Neural cell (in vitro differentiated cells): ENCODE results near the gene ADARB2. TPM values are rescaled to one million over a fixed set of nuclear protein-coding genes. Genes with fewer than 3 reads are reported as not detected.

Source experiments
- H2AFZ ChIP-seq: fragments of 200-600, 300-800 bp; sonication (generic), shearing (Covaris generic); 2 replicates; pipeline ENCODE4 v1.6.0; 2014; ENCODE audit warnings: low read depth, mild to moderate bottlenecking, antibody characterized with exemption, low read length, moderate library complexity
- H3F3A ChIP-seq: fragments of 200-600 bp; shearing (Covaris generic); 2 replicates; pipeline ENCODE4 v1.6.1; 2016; ENCODE audit warnings: mild to moderate bottlenecking, moderate library complexity, mixed read lengths, antibody characterized with exemption, low read length; ENCODE audit not compliant: insufficient read depth, poor library complexity, severe bottlenecking
- H3K27ac ChIP-seq: fragments of 200-600, 300-800 bp; sonication (generic), shearing (Covaris generic); 2 replicates; pipeline ENCODE4 v1.5.1; 2014; ENCODE audit warnings: mild to moderate bottlenecking, low read length, moderate library complexity
- H3K27me3 ChIP-seq: fragments of 300-800, 200-600 bp; sonication (generic), shearing (Covaris generic); 2 replicates; pipeline ENCODE4 v1.6.0; 2014; ENCODE audit warnings: mild to moderate bottlenecking, low read depth, low read length, moderate library complexity; ENCODE audit not compliant: insufficient read depth
- H3K36me3 ChIP-seq: fragments of 300-800, 200-600 bp; sonication (generic), shearing (Covaris generic); 2 replicates; pipeline ENCODE4 v1.5.1; 2014; ENCODE audit warnings: mild to moderate bottlenecking, antibody characterized with exemption, low read length, moderate library complexity; ENCODE audit not compliant: insufficient read depth
- H3K4me2 ChIP-seq: fragments of 300-800, 200-600 bp; sonication (generic), shearing (Covaris generic); 2 replicates; pipeline ENCODE4 v1.6.0; 2014; ENCODE audit warnings: mild to moderate bottlenecking, low read length
- H3K4me3 ChIP-seq: fragments of 300-800, 200-600 bp; sonication (generic), shearing (Covaris generic); 2 replicates; pipeline ENCODE4 v1.5.1; 2014; ENCODE audit warnings: mild to moderate bottlenecking, low read length, moderate library complexity
- H3K79me2 ChIP-seq: fragments of 200-600 bp; shearing (Covaris generic); replicated peaks from 2 replicates; pipeline ENCODE4 v1.6.0; 2014; ENCODE audit warnings: mild to moderate bottlenecking, low read length, moderate library complexity; ENCODE audit not compliant: insufficient read depth
- H3K9ac ChIP-seq: fragments of 300-800, 200-600 bp; sonication (generic), shearing (Covaris generic); 2 replicates; pipeline ENCODE4 v1.6.1; 2016; ENCODE audit warnings: mild to moderate bottlenecking, low read length, mixed read lengths
- H3K9me2 ChIP-seq: fragments of 200-600 bp; shearing (Covaris generic); 2 replicates; pipeline ENCODE4 v1.6.1; 2016; ENCODE audit warnings: mild to moderate bottlenecking, low read length, mixed read lengths; ENCODE audit not compliant: insufficient read depth
- H3K9me3 ChIP-seq: fragments of 200-600, 300-800 bp; sonication (generic), shearing (Covaris generic); 2 replicates; pipeline ENCODE4 v1.6.1; 2016; ENCODE audit warnings: mild to moderate bottlenecking, mixed run types, low read length, moderate library complexity, mixed read lengths
- H4K20me1 ChIP-seq: fragments of 200-600 bp; shearing (Covaris generic); 2 replicates; pipeline ENCODE4 v1.6.1; 2016; ENCODE audit warnings: mild to moderate bottlenecking, mixed run types; ENCODE audit not compliant: insufficient read depth
- EP300 ChIP-seq: fragments of 450-650 bp; conservative IDR thresholded peaks from 2 replicates; pipeline ENCODE4 v1.6.1; 2014; ENCODE audit warnings: antibody characterized with exemption, mild to moderate bottlenecking, moderate library complexity; ENCODE audit not compliant: poor library complexity, severe bottlenecking
- EZH2 ChIP-seq: fragments of 200-600, 300-800 bp; shearing (Covaris generic), sonication (generic); IDR thresholded peaks from 2 replicates; pipeline ENCODE4 v1.6.1; 2014; ENCODE audit warnings: antibody characterized with exemption, low read length, borderline replicate concordance, mild to moderate bottlenecking; ENCODE audit not compliant: insufficient read depth, poor library complexity, severe bottlenecking
- MXI1 ChIP-seq: fragments of 450-650 bp; conservative IDR thresholded peaks from 2 replicates; pipeline ENCODE4 v1.6.1; 2014; ENCODE audit warnings: antibody characterized with exemption, mild to moderate bottlenecking; ENCODE audit not compliant: poor library complexity, severe bottlenecking
- POLR2AphosphoS5 ChIP-seq: IDR thresholded peaks from 2 replicates; pipeline ENCODE4 v1.6.1; 2012
- RAD21 ChIP-seq: fragments of 450-650 bp; conservative IDR thresholded peaks from 2 replicates; pipeline ENCODE4 v1.6.1; 2014; ENCODE audit warnings: antibody characterized with exemption, mild to moderate bottlenecking, moderate library complexity
- SMC3 ChIP-seq: fragments of 450-650 bp; conservative IDR thresholded peaks from 2 replicates; pipeline ENCODE4 v1.6.1; 2014; ENCODE audit warnings: antibody characterized with exemption, mild to moderate bottlenecking, moderate library complexity; ENCODE audit not compliant: poor library complexity
- TAF1 ChIP-seq: IDR thresholded peaks from 2 replicates; pipeline ENCODE4 v1.6.1; 2012; ENCODE audit warnings: low read depth
- polyA plus RNA-seq: library from polyadenylated mRNA; depleted of rRNA; stranded (reverse); fragments of >200 nt; gene quantifications from 2 replicates; pipeline ENCODE4 v1.2.3, GENCODE V29; 2014
- TF ChIP-seq, protein P1 (sequence below): IDR thresholded peaks from 2 replicates; pipeline ENCODE4 v1.6.1; 2012; ENCODE audit warnings: borderline replicate concordance
- TF ChIP-seq, protein P2 (sequence below): fragments of 450-650 bp; IDR thresholded peaks from 2 replicates; pipeline ENCODE4 v1.5.1; 2014; ENCODE audit warnings: antibody characterized with exemption, mild to moderate bottlenecking, moderate library complexity; ENCODE audit not compliant: poor library complexity, severe bottlenecking

Gene ADARB2
- polyA plus RNA-seq, 1 donor from 2014 or later, result 3.6 TPM

DNA sequence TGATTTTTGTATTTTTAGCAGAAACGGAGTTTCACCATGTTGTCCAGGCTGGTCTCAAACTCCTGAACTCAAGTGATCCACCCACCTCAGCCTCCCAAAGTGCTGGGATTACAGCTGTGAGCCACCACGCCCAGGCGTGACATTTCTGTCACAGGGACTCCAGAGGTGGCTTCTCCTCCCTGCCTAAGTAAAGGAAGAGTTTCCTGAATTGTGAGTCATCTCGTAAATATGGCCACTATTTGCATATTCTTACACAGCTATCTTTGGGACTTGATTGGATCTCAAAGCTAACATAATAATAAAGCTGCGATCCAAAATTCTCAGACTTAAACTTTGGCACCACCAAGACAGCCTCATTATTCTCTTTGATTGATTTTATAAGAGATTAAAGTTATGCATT, 50.1 kb downstream of the ADARB2 start:
- H3K4me3 ChIP-seq, result no peak overlapping the region
- no peak overlapping the region for H2AFZ ChIP-seq
- no peak overlapping the region for H3K27ac ChIP-seq
- H3F3A ChIP-seq, result no peaks in the 10 kb centered on the region
- no peaks in the 10 kb centered on the region for H4K20me1 ChIP-seq
- TF ChIP-seq EZH2 (no peak), MXI1 (no peak), EP300 (no peak), RAD21 (no peak), SMC3 (no peak), POLR2AphosphoS5 (no peak), TAF1 (no peak)
- TF ChIP-seq, protein P1, sequence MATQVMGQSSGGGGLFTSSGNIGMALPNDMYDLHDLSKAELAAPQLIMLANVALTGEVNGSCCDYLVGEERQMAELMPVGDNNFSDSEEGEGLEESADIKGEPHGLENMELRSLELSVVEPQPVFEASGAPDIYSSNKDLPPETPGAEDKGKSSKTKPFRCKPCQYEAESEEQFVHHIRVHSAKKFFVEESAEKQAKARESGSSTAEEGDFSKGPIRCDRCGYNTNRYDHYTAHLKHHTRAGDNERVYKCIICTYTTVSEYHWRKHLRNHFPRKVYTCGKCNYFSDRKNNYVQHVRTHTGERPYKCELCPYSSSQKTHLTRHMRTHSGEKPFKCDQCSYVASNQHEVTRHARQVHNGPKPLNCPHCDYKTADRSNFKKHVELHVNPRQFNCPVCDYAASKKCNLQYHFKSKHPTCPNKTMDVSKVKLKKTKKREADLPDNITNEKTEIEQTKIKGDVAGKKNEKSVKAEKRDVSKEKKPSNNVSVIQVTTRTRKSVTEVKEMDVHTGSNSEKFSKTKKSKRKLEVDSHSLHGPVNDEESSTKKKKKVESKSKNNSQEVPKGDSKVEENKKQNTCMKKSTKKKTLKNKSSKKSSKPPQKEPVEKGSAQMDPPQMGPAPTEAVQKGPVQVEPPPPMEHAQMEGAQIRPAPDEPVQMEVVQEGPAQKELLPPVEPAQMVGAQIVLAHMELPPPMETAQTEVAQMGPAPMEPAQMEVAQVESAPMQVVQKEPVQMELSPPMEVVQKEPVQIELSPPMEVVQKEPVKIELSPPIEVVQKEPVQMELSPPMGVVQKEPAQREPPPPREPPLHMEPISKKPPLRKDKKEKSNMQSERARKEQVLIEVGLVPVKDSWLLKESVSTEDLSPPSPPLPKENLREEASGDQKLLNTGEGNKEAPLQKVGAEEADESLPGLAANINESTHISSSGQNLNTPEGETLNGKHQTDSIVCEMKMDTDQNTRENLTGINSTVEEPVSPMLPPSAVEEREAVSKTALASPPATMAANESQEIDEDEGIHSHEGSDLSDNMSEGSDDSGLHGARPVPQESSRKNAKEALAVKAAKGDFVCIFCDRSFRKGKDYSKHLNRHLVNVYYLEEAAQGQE, result no peak
- TF ChIP-seq, protein P2, sequence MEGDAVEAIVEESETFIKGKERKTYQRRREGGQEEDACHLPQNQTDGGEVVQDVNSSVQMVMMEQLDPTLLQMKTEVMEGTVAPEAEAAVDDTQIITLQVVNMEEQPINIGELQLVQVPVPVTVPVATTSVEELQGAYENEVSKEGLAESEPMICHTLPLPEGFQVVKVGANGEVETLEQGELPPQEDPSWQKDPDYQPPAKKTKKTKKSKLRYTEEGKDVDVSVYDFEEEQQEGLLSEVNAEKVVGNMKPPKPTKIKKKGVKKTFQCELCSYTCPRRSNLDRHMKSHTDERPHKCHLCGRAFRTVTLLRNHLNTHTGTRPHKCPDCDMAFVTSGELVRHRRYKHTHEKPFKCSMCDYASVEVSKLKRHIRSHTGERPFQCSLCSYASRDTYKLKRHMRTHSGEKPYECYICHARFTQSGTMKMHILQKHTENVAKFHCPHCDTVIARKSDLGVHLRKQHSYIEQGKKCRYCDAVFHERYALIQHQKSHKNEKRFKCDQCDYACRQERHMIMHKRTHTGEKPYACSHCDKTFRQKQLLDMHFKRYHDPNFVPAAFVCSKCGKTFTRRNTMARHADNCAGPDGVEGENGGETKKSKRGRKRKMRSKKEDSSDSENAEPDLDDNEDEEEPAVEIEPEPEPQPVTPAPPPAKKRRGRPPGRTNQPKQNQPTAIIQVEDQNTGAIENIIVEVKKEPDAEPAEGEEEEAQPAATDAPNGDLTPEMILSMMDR, result no peak
- no peaks in the 10 kb centered on the region for H3K36me3 ChIP-seq
- no peaks in the 10 kb centered on the region for H3K79me2 ChIP-seq
- H3K9me3 ChIP-seq, result no peaks in the 10 kb centered on the region
- no peak overlapping the region for H3K9ac ChIP-seq
- no peak overlapping the region for H3K4me2 ChIP-seq
- H3K27me3 ChIP-seq, result no peaks in the 10 kb centered on the region
- no peaks in the 10 kb centered on the region for H3K9me2 ChIP-seq

- no peaks in the 10 kb centered on the region for H4K20me1 ChIP-seq
- TF ChIP-seq SMC3, result no peak
- TF ChIP-seq, protein P1, result no peak
- no peak for TF ChIP-seq TAF1
- TF ChIP-seq, protein P2, result no peak
- no peak for TF ChIP-seq POLR2AphosphoS5
- no peak for TF ChIP-seq EP300
- no peak for TF ChIP-seq RAD21
- TF ChIP-seq MXI1, result no peak
- TF ChIP-seq EZH2, result no peak
- H3K9me3 ChIP-seq, result no peaks in the 10 kb centered on the region
- no peaks in the 10 kb centered on the region for H3K27me3 ChIP-seq
- H3K36me3 ChIP-seq, result no peaks in the 10 kb centered on the region
- H3K9ac ChIP-seq, result no peak overlapping the region
- H3F3A ChIP-seq, result no peaks in the 10 kb centered on the region
- no peaks in the 10 kb centered on the region for H3K9me2 ChIP-seq
- H3K27ac ChIP-seq, result no peak overlapping the region
- H3K79me2 ChIP-seq, result no peaks in the 10 kb centered on the region
- no peak overlapping the region for H2AFZ ChIP-seq
- H3K4me3 ChIP-seq, result no peak overlapping the region
- no peak overlapping the region for H3K4me2 ChIP-seq
These were observed 50.9 kb downstream of the ADARB2 start for GRCh38 chr10:1686491-1686749.
